VCaP (cell line): ENCODE data around the gene PAQR4.

Source experiments
- H3K27ac ChIP-seq: fragments of 450-650 bp; 2 replicates; pipeline ENCODE4 v1.5.1; 2017
- CTCF ChIP-seq: fragments of 450-650 bp; conservative IDR thresholded peaks from 2 replicates; pipeline ENCODE4 v1.5.1; 2017; ENCODE audit warnings: mild to moderate bottlenecking, moderate library complexity

Gene PAQR4

DNA sequence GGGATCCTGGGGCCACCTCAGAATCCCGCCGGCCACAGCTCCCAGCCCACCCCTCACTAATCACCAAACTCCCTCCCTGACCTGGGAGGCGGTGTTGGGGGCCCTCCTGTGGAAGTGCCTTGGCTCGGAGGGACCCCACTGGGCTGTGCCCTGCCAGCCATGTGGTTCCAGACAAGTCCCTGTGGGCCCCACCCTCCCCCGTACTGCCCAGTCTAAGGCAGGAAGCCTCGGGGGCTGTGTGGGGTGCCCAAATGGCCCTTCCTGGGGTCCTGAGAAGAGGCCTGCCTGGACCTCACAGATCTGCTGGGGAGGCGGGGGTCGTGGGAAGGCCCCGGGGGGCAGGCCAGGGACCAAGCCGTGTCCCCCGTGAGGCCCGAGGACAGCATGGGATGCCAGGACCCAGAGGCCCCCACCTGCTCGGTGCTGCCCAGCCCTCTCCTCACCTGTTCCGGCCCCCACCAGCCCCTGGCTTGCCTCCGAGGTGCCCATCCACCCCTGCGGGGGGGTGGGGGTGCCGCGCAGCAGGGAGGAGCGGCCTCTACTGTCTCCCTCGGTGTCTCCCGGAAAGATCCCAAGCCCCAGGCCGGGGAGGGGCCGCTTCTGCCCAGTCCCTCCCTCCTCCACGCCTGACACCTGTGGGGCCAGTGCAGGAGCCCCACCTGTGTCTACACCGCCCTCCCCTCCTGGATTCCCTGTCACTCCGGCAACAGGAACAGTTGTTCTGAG is 14.3 kb upstream of the PAQR4 start:
- TF ChIP-seq CTCF, result no peak
- H3K27ac ChIP-seq, result no peak overlapping the region

DNA sequence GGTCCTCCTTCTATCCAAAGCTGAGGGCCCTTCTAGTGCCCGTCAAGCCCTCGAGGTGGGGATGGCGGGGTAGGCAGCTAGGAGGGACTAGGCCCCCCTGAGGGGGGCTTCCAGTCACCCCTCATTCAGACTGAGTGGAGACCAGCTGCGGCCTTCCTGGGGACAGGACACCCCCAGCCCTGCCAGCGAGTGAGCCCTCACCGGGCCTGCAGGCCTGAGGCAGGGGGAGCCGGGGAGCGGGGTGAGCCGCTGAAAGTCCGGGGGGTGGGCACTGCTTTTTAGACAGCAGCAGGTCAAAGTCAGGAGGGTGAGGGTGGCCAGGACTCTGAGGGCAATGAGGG is 13.7 kb upstream of the PAQR4 start:
- TF ChIP-seq CTCF, result no peak
- H3K27ac ChIP-seq, result no peak overlapping the region

DNA sequence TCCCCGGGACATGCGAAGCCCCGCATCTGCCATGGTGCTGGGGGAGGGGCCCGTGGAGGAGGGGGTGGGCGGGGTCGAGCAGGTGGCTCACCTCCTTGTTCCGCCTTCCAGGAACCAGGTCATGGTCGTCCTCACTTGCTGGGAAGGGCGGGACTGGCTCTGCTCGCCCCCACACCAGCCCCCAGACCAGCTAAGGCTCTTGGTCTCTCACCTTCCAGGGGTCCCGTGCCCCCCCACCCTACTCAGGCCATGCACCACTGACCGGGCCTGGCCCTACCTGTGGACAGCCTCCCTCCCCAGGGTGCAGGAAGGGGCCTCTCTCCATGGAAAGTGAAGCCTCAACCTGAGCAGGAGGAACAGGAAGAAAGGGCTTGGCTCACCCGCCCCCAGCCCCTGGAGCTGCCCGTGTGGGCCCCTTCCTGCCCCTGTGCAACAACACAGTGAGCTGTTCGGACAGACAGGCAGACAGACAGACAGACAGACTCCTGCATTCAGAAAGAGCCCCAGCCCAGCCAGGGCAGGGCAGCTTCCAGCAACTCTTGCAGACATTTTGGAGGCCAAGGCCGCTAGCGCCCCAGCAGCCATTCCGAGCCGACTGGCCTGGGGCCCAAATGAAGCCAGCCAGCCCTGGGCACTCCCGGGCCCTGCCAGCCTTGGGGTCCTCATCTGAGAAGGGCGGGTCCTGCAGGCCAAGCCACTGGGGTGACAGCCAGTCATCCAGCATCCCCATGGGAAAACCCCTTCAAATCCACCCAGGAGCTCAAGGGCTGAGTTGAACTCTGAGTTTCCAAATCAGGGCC is 13.2 kb upstream of the PAQR4 start:
- H3K27ac ChIP-seq, result no peak overlapping the region
- TF ChIP-seq CTCF, result no peak

DNA sequence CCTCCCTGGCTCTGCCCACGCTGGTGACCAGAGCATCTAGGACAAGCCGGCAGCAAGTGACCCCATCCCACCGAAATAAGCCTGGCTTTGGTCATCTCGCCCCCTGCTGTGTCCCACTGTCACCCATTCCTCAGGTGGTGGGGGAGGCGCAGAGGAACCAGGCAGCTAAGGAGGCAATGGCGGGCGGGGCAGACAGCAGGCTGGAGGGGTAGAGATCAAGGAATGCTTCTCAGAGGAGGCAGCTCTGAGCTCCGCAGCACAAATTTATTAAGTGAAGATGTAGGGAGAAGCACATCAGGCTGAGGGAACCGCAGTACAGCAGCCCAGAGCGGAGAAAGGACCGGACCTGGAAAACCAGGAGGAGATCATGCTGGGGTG is 12.6 kb upstream of the PAQR4 start:
- no peak for TF ChIP-seq CTCF
- no peak overlapping the region for H3K27ac ChIP-seq

GRCh38 chr16:2959206-2959605 is 9.9 kb upstream of the PAQR4 start:
- TF ChIP-seq CTCF, result no peak
- H3K27ac ChIP-seq, result no peak overlapping the region

- TF ChIP-seq CTCF, result no peak
- no peak overlapping the region for H3K27ac ChIP-seq
These were observed 8.8 kb upstream of the PAQR4 start for GRCh38 chr16:2960183-2961010.
